HL-60/S4 treated with phorbol 12-myristate 13-acetate at 8.2 ng/mL for 4 days and 3 days (cell line): ENCODE data around the gene LTBP3.
"Not testable (repeated sequence)": the region's sequence is repeated elsewhere in the genome, so short reads cannot be mapped to it uniquely, and the experiment has no call there.

Experiments
- in situ Hi-C: fragments of 300-500 bp; cut with MboI; formaldehyde crosslinking; loops from 2 replicates; pipeline ENCODE4 v1.15.0; 2022; ENCODE audit warnings: low sequenced_read_pairs

Gene LTBP3

DNA sequence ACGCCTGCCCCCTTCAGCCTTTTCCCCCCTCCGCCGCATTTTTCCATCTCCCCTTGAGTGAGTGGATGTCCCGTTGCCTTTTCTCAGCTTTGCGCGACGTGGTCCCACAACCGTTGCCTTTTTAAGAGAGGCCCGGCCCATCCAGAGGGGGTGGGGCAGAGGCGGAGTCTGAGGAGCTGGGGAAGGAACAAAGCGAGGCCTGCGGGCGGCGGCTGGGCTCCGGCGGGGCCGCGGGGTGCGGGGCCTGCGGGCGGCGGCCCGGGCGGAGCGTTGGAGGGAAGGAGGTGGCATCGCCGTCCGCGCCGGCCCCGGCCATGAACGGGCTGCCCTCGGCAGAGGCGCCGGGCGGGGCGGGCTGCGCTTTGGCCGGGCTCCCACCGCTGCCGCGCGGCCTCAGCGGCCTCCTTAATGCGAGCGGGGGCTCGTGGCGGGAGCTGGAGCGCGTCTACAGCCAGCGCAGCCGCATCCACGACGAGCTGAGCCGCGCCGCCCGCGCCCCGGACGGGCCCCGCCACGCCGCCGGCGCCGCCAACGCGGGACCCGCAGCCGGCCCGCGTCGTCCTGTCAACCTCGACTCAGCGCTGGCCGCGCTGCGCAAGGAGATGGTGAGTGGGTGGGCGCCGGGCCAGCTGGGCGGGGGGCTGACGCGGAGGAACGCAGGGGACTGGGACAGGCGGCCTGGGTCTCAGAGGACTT, 14.3 kb upstream of the LTBP3 start, which contains the start of gene FAM89B:
Gene FAM89B, plus strand, starts transcription at position 183 of the 696 bp plus-strand sequence. Its CDS starts 132 bp downstream, at position 315.
- in situ Hi-C loops, result no loop called here

DNA sequence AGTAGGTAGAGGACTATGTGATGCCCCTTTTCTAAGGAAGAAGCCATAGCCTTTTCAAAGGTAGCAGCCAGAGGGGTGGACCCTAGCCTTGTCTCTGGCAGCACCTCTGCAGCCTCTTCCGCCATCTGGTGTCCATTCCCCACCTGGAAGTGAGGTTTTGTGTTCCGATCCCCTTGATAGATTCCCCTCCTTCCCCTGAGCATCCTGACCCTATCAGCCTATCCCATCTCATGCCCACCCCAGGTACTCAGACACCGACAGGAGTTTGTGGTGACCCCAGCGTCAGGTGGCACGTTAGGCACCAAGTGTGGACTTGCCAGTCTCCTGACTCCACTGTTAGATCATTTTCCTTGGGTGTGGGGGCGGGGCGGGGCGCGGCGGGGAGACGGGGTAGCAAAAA, 13.8 kb upstream of the LTBP3 start:
- in situ Hi-C loops, result no loop called here

DNA sequence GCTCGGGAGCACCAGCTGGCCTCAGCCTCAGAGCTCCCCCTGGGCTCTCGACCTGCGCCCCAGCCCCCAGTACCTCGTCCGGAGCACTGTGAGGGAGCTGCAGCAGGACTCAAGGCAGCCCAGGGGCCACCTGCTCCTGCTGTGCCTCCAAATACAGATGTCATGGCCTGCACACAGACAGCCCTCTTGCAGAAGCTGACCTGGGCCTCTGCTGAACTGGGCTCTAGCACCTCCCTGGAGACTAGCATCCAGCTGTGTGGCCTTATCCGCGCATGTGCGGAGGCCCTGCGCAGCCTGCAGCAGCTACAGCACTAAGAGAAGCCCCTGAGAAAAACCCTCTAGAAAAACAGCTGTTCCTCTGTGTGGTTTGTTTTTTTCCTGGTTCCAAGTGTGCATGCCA, 13.3 kb upstream of the LTBP3 start:
- in situ Hi-C loops, result no loop called here

DNA sequence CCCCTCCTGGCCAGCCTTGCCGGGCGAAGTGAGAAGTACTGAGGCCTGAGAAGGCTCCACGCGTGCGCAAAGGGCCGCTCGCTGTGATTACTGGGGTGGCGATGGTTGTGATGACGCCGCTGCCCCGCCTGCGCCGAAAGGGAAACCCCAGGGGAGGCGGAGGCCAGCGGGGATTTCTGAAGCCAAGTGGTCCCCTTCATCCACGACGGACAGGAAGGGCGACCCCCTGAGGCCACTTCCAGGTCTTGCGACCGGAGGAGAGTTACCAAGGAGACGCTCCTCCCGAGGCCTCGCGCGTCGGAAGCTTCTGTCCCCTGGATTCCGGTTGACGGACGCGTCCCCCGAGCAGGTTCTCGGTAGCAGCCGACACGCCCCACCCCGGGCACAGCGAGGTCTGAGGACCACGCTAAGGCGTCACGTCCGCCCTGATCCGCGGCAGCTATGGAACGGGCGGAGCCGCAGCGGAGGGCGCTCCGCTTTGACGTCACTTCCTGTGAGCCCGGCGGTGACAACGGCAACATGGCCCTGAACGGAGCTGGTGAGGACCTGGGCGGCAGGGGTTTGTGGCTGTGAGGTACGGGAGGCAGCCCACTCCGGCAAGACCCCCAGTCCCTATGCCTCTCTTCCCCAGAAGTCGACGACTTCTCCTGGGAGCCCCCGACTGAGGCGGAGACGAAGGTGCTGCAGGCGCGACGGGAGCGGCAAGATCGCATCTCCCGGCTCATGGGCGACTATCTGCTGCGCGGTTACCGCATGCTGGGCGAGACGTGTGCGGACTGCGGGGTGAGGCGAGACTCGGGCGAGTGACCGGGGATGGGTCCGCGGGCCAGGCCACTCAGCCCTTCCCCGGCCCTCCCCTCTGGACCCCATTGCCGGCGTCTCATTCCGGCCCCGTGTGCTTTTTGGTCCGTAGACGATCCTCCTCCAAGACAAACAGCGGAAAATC, 12.1 kb upstream of the LTBP3 start, which contains the start of gene ZNRD2:
Gene ZNRD2, plus strand, starts transcription at position 505 of the 946 bp plus-strand sequence. Its CDS starts 15 bp downstream, at position 520.
- in situ Hi-C loops, result no loop called here

DNA sequence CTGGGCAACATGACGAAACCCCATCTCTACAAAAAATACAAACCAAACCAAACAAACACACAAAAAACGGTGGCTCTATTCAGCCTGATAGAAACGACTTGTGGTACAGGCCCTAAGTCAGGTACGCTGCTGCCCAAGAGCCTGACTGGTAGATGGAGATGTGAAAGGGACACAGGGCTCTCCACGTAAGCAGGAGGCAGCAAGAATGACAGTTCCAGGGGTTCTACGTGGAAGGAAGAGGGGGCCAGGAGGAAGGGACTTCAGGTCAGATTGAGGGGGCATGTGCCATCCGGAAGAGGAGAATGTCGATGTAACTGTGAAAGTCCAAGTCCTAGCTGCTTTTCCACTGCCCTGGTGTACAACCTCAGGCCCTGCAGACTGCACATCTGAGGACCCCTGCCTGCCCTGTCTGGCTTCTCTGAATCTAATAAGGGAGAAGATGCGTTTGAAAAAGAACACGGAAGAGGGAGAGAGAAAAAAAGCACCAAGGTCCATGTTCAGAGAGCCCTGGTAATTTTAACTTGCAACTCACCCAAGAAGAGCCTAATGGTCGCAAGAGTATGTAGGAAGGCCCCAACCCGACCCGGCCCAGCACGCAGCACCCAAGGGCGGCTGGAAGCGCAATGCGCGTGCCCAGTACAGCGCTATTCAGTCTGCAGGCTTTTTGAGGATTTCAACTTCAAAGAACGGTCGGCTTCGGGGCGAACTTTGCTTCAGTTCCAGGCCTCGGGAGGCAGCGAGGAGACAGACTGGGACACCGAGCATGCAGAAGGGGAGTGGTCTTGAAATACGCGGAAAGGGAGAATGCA, 11.2 kb upstream of the LTBP3 start:
- in situ Hi-C loops, result no loop called here

DNA sequence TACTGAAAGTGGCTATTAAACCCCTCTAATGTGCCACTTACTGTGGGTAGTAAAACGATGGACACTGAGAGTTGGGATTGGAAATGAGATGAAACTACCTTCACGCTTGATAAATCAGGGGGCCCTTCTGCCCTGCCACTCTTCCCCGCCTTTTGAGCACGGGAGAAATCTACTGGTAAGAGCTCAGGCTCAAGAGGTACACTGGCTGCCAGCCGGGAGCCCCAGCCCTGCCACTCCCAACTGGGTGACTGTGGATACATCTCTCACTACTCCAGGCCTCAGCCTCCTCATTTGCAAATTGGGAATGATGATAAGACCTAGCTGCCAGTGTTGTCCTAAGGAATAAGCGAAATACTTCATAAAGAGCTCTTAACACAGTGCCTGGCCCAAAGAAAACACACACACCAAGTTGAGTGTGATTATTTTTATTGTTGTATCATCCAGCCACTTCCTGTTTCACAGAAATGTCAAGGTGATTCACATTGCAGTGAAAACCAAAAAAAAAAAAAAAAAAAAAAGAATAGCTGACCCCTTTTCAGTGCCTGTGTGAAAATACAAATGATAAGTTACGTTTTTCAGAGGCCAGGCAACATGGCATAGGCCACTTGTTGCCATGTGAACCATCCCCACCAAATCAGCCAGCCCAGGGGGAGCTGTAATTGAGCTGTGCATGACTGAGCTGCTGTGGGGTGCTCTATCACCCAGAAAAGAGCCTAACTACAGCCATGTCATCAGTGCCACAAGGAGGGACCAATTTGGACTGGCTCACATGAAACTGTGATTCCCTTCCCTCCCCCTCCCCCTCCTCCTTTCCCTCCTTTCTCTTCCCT, 7.7 kb upstream of the LTBP3 start:
- in situ Hi-C loops, result no loop called here

DNA sequence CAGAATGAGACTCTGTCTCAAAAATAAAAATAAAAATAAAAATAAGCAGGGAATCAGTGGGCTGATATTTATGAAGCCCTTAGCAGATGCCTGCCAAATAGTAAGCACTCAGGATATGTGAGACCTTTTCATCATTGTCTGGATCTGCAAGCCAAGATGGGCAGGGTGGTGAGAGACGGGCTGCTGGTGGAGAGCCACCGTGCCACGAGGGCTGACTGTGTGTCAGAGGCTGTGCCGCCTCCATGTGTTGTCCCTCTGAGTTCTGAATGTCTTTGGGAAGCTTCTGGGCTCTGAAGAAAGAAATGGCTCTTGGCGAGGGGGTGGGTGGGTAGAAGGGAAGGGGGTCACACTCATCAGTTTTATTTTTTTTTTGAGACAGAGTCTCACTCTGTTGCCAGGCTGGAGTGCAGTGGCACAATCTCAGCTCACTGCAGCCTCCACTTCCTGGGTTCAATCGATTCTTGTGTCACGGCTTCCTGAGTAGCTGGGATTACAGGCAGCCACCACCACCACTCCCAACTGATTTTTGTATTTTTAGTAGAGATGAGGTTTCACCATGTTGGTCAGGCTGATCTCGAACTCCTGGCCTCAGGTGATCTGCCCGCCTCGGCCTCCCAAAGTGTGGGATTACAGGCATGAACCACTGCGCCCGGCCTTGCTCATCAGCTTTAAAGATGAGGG, 6.9 kb upstream of the LTBP3 start:
- in situ Hi-C loops, result not testable (repeated sequence)

DNA sequence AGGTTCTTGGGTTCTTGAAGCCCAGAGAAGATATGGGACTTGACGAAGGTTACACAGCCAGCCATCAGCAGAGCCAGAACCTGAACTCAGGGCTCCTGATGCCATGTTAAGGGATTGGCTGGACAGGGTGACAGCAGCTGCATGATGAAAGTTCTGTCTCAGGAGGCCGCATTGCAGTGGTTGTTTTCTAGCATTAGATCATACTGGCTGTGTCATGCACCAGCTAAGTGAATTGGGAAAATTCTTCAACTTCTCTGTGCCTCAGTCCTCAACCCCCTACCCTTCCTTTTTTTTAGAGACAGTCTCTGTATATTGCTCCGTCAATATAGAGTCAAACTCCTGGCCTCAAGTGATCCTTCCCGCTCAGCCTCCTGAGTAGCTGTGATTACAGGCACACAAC, 5.4 kb upstream of the LTBP3 start:
- in situ Hi-C loops, result no loop called here

DNA sequence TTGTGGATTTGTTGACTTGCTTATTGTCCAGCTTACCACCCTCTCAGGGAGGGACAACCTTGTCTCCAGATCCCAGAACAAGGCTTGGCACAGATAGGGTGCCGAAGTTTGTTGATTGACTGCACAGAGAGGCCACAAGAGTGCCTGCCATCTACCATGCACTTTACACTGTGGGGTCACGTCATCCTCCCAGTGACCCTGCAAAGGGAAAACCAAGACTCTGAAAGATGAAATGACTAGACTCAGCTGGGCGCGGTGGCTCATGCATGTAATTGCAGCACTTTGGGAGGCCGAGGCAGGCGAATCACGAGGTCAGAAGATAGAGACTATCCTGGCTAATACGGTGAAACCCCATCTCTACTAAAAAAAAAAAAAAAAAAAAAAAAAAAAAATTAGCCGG, 4.6 kb upstream of the LTBP3 start:
- in situ Hi-C loops, result no loop called here

DNA sequence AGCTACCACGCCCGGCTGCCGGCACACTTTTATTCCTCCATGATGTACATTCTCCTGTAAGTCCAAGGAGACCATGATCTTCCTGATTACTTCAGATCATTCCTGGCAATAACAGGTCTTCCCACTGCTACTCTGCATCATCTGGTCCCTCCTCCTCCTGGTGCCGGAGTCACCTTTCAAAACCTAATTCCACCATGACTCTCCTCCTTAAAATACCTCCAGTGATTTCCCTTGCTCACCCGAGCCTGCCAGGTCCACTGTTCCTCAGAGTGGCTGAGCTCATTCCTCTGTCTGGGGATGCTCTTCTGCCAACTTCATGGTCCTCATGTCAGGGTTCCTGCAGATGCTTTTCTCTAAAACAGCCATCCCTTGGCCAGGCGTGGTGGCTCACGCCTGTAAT, 3.9 kb upstream of the LTBP3 start:
- in situ Hi-C loops, result no loop called here

DNA sequence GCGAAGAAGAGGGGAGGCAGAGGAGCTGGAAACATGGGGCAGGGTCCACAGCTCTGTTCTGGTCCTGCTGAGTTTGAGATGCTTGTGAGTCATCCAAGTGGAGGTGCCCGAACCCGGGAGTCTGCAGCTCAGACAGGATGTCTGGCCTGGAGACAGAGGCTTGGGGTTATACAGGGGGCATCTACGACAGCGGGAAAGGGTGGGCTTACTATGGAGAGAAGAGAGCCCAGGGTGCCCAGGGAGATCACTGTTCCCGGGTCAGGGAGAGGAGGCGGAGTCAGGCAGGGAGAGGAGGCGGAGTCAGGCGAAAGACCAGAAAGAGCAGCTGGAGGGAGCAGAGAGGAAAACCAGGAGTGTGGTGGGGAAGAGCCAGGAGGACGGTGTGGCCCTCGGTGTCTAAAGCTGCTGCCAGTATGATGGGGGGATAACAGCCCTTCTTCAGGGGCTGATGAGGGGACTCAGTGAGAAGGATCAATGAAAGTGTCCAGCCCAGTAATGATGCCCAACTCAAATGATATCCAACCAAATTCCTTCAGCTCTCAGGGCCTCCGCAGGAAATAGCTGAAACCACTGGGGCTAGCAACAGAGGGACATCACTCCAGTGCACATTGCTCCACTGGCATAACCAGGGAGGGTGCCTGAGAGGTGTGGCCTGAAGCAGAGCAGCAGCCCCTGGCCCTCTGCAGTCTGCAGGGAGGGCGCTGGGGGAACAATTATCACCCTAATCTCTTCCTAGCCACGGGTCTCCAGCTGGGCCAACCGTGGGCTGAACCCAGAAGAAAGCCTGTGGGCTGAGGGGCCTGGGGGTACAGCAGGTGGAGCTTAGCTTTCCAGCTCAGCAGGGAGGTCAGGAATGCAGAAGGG, 2.6 kb upstream of the LTBP3 start:
- in situ Hi-C loops, result no loop called here

DNA sequence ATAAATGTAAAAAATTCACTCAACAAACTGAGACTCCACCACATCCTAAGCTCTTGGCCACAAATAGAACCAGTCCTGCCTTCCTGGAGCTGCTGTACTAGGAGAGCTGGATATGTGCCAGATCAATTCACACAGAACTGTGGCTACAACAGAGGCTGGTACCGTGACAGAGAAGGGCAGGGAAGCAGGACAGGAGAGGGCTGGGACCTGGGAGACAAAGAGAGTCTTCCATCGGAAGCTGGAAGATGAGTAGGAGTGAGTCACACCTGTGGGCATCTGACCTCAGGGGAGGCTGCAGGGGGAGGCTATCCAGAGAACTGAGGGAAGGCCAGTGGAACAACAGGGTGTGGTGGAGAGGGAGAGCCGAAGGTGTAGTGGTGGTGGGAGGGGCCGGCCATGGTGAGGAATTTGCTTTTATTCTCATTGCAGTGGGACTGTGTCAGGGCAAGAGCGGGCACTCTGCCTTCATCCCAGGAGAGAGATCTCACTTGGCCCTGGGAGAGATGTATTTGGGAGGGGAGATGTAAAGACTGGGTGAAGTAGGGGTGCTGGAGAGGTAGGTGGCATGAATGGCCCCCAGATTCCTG, 1.9 kb upstream of the LTBP3 start:
- in situ Hi-C loops, result no loop called here

DNA sequence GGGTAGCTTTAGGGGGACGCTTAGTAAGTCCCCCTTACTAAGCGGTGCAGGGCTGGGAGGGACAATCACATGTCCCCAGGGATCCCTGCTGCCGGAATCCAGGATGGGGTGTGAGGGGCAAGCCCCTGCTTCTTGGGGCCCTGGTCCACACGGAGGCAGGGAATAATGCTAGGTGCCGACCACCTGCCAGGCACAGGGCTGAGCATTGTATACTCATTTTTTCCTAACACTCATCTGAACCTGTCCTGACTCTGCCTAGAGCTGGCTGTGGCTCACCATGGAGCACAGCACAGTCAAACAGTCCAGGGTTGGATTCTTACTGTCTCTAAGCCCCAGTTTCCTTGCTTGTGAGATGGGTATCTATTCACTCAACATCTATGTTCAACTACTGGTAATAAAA, 1.4 kb upstream of the LTBP3 start:
- in situ Hi-C loops, result no loop called here

DNA sequence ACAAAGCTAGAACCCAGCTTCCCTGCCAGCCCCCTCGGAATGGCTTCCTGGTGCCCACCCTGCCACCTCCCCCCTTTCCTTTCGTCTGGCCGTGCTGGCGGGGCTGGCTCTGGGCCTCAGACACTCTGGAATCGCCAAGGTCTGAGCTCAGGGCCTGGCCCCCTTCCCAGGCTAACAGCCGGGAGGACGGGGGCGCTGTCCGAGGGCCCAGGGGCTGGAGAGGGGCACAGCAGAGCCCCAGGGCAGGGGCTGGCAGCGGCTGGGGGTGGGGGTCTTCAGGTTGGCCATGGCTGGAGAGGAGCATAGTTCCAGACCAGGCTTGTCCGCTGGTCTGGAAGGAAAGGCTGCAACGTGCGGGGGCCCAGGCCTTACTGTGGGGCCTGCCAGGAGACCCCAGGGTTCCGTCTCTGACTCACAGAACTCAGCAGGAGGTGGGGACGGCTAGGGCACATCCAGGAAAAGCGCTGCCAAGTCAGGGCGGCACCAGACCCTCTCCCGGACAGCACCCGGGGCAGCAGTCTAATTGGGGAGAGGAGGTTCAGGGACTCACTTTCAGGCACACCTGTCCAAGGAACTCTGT, 861 bp upstream of the LTBP3 start:
- in situ Hi-C loops, result no loop called here

DNA sequence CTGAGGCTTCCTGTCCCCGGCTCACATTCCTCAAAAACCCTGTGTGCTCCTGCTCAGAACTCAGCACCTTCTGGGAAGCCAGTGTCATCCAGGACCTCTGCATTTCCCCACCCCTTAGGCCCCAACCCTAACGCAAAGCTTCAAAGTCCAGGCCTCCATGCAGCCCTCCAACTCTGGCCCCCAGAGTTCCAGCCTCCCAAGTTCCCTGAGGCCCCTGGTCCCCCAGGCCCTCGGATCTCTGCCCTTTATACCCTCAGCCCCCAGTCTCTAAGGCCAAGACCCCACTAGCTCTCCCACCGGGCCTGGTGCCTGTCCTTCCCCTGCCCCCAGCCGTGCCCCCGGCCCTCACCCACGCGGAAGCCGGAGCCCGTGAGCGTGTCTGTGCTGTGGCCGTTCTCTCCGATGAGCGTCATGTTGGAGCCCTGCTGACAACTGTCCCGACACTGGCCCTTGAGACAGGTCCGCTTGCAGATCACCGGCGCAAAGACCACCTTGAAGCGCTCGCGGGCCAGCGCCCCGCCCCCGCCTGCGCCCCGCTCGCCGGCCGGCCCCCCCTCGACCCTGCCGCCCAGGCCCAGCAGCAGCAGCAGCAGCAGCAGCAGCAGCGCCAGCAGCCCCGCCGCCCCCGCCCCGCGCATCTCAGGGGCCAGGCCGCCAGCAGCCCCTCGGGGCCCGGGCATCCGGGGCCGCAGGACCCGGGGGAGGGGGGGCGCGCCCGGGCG, 718 bp downstream of the LTBP3 start:
- in situ Hi-C loops, result no loop called here

DNA sequence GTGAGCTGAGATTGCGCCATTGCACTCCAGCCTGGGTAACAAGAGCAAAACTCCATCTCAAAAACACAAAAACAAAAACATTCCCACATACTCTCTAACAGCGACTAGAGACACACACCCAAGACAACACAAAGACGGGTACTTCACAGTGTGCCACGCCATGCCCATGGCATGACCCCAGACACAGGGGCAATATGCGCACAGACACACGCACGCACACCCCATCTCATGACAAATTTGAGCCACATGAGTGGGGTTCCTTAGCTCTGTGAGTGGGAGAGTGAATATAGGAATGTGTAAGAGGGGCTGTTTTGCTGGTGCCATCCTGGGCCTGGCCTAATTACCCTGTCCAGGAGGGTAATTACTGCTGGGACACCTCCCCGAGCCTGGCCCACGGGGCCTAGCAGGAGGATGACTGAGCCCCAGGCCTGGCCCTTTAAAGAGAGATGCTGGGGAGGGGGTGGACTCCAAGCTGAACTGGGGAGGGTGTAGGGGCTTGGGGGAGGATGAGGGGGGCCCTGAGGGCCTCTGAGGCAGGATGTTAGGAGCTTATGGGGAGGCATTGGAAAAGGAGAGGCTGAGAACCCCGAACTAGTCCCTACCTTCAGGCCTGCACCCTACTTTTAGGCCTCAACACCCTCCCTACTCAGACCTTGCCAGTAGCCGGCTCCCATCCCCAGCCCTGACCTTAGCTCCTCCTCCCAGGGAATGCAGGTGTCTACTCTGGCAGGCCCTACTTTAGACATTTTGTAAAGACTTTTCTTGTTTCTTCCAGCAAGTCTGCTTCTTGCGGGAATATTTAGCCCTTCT, 1.5 kb downstream of the LTBP3 start:
- in situ Hi-C loops, result no loop called here
